NCI-H1105 (cell line): ENCODE measurements around the gene PNMT.

ENCODE experiments used
- DNase-seq: peaks from one replicate; lab custom pipeline; 2025; lab: John Stamatoyannopoulos, UW

PNMT gene

GRCh38 chr17:39633570-39634183 lies 34.6 kb upstream of the PNMT start:
- no peak for DNase-seq

DNA sequence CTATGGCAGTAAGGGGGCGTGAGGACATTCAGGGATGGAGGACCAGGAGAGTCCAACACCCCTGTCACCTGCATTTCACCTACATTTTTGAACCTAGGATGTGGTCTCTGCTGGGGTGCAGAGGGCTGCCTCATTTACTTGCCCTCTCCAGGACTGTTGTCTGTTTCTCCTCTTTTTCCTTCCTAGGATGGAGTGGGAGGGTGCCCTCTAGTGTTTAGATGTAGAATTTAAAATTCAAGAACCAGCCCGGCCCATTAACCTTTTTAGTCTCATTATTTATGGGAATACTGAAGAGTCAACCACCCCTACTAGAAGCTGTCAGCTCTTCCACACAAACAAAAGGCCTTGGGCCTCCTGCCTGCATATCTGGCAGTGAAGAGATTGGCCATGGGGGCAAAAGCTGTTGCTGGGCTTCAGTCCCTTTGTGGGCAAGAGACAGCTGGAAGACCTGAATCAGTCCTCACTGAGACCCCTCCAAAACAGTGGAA lies 33.8 kb upstream of the PNMT start:
- peak; percentile 8 for DNase-seq

DNA sequence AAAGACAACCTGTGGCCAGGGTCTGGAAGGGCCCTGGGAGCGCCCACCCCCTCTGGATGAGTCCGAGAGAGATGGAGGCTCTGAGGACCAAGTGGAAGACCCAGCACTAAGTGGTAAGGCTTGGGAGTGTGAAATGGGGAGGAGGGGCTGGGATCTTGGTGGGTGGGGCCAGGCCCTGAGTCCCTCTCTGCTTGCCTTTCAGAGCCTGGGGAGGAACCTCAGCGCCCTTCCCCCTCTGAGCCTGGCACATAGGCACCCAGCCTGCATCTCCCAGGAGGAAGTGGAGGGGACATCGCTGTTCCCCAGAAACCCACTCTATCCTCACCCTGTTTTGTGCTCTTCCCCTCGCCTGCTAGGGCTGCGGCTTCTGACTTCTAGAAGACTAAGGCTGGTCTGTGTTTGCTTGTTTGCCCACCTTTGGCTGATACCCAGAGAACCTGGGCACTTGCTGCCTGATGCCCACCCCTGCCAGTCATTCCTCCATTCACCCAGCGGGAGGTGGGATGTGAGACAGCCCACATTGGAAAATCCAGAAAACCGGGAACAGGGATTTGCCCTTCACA lies 32.6 kb upstream of the PNMT start:
- DNase-seq, result no peak

DNA sequence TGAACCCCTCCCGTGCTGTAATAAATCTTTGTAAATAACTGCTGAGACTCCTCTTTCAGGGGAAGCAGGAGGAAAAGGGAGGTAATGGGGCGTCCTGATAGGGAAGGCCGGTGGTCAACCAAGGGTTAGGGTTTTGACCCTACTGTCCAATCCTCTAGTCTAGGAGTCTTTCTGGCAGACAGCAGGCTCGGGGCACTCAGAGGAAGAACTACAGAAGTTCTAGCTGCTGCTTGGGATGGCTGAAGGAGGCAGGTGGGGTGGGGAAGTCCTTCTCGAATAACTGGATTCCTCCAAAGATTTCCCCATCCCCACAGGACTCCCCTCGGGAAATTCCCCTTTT lies 31.7 kb upstream of the PNMT start:
- no peak for DNase-seq

GRCh38 chr17:39636927-39637736 lies 31.1 kb upstream of the PNMT start, which contains the start of gene STARD3:
Gene STARD3 (plus strand): TSS chr17:39637144. CDS start chr17:39653532, 16,388 bp downstream.
- DNase-seq, result peak; percentile 77

- DNase-seq, result no peak
Measured at GRCh38 chr17:39638317-39638716, 29.9 kb upstream of the PNMT start.

DNA sequence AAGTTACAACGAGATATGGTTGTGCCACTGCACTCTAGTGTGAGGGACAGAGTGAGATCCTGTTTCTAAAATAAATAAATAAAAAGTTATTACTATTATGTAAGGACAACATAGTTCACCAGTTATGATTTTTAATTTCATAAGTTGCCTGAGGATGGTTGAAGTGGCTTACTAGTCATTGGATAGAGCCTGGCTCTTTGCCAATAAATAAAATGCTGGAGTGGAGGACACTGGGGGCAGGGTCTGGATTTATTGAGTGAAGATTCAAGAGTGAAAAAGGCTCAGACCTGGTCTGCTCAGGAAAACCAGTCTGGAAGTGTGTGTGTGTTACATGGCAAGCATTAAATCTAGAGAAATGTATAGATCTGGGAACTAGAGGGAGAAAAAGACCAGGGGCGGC lies 29.2 kb upstream of the PNMT start:
- DNase-seq, result no peak

DNA sequence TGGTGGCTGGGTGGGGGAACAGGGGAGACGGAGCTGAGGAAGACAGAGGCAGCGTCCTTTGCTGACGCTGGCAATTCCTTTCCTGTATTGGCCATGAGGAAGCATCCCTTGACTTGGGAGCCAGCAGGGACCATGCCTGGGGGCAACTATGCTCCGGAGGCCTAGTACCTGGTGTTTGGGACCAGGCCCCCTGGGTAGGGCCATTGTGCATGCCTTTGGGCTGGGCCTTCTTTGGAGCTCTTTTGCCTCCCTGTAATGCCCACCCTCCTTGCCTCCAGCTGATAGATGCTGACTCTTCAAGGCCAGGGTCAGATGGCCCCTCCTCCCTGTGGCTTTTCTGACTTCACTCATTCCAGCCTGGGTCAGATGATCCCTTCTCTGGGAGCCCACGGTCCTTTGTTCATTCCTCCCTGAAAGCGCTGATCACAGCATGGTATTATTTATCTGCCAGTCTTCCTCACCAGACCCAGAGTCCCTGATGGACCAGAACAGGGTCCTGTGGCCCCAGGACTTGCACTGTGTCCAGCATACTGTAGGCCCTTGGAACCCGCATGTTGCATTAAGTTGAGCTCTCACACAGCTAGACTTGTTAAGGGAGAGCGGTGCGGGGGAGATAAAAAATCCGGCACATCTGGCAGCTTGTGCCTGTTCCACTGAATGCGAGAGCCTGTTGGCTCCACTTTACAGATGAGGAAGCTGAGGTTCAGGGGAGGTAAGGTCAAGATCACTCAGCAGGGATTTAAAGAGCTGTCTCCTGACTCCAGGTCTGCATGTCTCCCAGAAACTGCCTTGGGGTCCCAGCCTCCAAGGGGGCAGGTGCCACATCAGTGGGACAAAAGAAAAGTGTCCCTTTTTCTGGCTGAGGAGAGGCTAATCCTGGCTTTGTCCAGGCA lies 28.4 kb upstream of the PNMT start:
- DNase-seq, result no peak

DNA sequence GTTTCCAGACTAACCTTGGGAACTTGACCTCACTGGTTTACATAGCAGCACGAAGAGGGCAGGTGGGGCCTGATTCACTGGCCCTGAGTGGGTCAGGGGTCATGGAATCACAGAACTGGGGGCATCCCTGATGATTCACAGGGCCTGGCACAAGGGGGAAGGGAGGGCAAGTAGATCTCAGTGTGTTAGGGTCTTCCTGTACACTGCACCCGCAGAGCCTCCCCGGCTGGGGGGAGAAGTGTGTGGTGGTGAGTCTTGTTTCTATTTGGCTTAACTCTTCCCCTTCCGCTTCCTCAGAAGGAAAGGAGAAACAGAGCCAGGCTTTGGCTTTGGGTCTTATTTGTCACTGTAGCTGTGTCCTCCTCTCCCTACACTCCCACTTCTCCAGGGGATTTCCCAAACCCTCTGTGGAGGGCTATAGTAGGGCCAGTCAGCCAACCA lies 27.6 kb upstream of the PNMT start:
- DNase-seq, result no peak

DNA sequence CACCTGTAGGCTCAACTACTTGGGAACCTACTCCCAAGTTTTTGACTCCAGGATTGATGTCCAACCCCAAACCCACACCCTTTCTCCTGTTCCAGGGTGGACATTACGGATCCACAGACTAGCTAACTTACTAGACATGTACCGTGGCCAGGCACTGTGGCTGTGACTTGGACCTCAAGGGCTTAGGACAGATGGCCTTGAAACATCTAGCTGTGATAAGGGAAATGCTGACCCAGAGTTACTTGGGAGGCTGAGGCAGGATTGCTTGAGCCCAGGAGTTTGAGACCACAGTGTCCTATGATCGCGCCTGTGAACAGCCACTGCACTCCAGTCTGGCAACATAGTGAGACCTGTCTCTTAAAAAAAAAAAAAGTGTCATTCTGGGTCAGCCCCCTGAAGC lies 27.2 kb upstream of the PNMT start:
- no peak for DNase-seq

DNA sequence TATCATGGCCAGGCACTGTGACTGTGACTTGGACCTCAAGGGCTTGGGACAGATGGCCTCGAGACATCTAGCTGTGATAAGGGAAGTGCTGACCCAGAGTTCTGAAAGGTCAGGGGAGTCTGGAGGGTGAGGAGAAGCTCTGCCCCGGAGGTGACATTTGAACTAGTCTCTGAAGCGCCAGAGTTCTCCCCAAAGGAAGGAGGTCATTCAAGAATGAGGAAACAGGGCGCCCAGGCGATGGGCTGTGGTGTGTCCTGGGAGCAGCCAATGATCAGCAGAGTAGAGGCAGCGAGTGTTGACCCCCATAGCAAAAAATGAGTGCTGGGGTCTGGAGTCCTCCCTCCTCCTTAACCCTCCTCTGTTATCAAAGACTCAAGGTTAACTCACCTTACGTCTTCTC lies 26.4 kb upstream of the PNMT start:
- no peak for DNase-seq

DNA sequence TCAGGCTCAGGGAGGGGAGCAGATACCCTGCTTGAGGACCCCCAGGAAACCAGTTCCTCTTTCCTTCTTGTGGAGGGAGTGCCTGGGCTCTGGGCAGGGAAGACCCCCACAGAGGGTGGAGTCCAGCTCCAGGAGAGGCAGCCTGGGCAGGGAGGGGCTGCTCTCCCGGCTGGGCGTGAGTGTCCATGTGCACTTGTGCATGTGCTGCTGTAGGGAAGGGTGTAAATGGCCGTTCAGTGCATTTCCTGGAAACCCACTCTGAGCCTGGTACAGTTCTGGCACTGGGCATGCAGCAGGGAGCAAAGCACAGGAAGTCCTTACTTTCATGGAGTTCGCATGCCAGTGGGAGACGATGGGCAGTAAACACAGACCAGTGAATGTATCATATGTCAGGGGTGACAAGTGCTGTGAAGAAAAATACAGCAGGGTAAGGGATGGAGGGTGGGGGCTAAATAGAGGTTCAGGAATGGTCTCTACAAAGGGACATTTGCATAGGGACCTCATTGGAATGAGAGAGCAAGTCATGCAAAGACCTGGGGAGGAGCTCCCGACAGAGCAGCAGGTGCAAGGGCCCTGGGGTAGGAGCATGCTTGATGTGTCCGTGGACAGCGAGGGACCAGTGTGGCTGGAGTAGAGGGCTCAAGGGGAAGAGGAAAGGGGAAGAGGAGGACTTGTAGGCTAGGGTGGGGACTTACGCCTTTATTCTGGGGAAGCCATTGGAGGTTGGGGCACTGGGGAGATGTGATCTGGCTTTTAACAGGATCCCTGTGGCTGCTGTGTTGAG lies 25.8 kb upstream of the PNMT start:
- no peak for DNase-seq

DNA sequence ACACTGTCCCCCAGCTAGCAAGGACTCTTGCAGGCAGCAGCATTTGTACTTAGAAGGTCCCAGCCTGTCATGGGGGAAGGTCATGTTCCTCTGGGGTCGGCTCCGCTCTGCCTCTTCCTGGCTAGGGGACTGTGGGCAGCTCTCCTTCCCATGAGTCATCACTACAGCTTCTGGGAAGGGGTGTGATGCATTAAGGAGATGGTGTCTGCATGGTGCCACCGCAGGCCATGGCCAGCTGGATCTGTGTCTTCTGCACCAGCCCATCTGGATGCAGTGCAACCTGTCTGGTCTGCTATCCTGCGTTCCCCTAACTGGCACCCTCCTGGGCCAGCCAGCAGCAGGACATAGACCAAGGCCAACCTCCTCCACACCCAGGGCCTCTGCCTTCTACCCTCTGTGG lies 25.0 kb upstream of the PNMT start:
- DNase-seq, result no peak

GRCh38 chr17:39647256-39647655 lies 21.0 kb upstream of the PNMT start:
- no peak for DNase-seq

DNA sequence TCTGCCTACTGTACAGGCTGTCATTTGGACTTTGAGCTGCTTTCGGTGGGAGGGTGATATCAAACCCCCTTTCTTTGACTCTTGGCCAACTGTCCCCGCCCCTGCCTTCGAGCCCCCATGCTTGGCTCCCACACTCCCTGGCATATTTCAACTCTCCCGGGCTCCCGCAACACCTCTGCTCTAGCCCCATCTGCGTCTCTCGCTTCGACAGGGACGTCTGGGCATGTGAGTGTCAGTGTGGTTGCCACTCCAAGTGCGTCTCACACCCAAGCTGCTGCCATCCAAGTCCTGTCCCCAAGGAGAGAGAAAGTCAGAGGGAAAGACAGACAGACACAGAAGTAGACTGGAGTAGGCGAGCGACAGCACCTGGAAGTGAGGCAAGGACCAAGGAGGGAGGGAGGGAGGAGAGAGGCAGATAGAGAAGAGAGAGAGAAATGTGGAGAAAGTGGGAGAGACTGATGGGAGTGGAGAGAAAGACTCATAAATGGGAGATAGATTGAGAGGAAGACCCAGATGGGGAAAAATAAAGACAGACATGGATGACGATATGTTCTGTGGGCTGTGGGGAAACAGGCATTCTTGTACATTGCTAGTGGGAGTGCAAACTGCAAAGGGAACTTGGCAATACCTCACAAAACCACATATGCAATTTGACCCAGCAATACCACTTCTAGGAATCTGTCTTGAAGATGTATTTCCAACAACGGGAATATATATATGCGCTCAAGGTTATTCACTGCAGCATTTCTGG lies 19.5 kb upstream of the PNMT start:
- no peak for DNase-seq

GRCh38 chr17:39650121-39650579 lies 18.1 kb upstream of the PNMT start:
- DNase-seq, result no peak

DNA sequence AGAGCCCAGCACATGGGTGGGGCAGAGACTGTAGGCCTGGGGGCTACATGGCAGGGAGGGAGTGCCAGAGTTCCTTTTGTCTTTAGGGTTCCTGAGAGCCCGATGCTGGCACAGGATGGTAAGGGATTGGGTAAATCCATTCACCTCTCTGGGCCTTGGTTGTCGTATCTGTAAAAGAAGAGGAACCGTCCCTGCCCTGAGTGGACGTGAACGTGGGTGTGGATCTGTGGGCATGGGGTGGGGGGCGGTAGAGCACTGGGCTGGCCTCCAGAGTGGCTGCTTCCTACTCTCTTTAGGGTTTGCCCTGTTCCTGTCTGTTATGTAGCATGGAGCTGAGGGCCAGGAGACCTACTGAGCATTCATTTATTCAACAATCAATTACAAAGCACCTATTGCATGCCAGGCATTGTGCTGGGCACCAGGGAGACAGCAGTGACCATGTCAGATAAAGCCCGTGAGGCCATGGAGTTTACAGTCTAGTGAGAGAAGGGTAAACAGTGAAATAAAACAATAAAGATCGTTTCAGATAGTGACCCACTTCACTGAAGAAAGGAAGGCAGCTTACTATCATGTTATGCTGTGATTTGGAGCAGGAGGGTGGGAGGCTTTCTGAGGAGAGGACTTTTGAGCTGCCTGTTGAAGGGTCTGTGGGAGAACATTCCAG lies 16.2 kb upstream of the PNMT start:
- no peak for DNase-seq

- no peak for DNase-seq
Measured at GRCh38 chr17:39652587-39653315, 15.5 kb upstream of the PNMT start.

DNA sequence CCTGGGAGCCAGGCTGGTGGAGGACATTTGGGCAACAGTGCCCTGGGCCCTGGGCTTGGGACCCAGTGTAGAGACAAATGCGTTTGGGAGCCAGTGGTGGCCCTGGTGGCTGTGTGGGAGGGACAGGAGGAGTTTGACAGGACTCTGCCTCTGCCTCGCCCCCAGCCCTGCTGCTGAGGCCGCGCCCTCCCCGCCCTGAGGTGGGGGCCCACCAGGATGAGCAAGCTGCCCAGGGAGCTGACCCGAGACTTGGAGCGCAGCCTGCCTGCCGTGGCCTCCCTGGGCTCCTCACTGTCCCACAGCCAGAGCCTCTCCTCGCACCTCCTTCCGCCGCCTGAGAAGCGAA lies 15.0 kb upstream of the PNMT start:
- no peak for DNase-seq
